Measurements from ENCODE around the gene RYR2.

GRCh38 chr1:237795558-237795957 is 753.6 kb downstream of the RYR2 start:
- TF ChIP-seq CTCF (IDR thresholded peaks at IDR 0.05) (no peak), POLR2A (IDR thresholded peaks at IDR 0.05) (no peak)
